ENCODE data around the gene FGGY.

Gene FGGY

DNA sequence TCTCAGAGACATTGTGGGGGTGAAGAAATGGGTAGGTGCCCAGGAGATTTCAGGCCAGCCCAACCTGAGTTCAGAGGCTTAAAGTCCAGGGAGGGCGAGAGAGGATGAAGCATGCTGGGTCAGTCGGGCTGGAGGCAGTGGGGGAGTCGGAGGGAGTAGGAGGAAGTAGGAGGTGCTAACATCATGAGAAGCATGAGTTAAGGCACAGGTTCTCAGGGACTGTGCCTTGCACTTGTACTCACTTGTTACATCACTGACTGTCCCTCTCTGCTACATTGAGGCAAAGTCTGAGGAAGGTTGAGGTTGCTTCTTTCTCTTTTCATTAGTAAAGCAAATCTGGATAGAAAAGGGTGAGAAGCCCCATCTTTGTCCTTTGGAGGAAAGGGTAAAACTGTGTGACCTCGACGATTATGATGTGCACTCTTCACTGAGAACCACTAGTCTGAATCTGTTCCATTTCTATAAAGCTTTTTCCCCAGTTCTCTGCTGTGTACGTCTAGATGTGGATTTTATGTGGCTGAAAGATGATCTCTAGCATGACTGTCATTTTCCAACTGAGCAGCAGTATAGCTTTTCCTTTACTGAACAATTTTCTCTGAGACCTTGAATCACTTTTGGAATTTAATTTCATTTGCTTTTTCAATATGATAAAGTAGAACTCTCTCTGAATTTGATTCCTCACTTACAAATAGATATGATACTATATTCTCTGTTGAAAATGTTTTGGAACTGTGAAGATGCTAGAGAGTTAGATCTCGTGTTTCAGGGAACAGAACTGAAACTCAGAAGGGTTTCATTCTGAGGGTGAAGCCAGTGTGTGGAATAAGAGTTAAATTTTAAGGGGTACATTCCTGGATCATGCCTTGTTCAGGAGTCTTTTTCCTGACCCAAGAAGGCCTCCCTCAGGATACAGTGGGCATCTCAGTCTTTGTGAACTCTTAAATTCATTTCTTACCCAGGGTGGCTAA, 94.6 kb downstream of the FGGY start:
- no peak for DNase-seq

DNA sequence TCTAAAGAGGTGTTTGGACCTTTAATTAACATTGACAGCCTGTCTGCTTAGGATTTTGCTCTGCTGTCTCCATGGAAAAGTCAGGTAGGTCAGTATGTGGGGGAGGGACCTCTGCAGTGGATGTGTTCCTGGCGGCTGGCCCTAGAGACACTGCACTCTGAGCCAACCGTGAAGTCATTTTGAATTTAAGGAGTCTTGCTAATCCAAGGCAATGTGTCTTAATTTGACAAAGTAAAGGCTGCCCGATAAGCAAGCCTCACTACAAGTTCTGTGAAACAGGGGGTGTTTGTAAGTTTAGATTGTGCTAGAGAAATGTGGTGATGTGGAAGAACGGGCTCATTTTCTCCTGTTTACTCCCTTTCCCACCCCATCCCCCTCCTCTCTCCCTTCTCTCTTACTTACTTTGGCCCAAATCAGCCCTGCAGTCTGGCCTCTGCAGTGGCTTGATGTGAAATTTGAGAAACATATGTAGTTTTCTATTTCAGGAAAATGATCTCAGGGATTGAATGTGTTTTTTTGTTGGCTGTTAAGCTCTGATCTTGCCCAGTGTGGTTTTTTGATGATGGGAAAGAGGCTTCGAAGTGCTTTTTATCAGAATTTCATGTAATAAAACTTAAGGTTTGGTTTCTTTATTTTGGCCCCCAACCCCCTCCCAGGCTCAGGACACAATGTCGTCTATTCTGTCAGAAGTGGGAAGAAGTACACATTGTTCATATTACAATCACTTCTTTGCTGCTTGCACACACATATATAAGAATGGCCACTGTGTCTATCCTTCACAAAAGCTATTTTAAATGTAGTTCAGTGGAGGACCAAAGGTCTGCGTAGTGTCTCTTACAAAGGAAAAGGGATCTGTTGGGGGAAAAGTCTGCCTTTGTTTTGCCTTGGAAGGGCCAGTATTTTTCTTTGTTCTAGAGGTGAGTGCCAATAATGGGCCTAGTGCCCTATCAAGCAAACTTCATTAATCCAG, 96.6 kb downstream of the FGGY start:
- DNase-seq = no peak

DNA sequence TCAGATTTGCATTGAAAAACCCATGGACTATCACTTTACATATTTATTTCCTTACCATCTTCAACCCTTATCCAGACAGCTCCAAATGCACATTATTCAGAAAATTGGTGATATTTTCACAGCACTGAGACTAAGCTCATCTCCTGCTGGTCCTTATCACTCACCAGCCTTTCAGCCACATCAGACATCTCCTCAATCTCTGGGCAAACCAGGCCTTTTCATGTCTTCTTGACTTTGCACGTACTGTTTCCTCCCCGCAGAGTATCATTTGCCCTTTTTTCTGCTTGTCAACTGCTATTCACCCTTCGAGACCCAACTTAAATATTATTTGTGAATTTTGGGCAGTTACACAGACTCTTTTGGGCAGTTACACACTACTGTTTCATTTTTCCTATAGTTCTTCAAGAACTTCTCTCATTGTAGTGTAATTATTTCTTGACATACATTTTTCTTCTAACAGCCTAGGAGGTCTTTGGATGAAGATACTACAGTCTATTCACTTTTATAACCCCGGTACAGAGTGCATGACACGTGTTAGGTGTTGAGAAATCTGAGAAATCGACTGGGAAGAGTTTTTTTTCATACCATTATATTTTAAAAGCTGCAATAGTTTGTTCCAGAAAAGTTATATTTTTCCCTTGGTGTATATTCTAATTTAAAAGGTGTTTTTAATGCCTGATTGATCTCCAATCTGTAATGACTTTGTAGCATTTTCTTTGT, 98.0 kb downstream of the FGGY start:
- no peak for DNase-seq

DNA sequence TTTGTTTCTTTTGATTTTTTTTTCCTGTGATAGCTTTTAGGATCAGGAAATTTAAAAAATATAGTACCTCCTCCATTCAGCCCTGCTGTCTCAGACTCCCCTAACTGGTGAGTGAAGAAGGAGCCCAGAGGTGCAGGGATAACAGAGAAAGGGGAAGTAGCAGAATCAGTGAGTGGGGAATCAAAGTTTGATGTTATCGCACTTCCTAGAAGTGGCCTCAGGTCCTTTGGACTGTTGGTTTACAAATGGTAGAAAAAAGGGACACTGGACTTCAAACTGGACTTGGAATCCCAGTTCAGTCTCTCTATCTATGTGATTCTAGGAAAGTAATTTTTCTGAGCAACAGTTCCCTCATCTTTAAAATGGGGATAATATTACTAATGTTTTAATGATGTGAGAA, 99.5 kb downstream of the FGGY start:
- no peak for DNase-seq

DNA sequence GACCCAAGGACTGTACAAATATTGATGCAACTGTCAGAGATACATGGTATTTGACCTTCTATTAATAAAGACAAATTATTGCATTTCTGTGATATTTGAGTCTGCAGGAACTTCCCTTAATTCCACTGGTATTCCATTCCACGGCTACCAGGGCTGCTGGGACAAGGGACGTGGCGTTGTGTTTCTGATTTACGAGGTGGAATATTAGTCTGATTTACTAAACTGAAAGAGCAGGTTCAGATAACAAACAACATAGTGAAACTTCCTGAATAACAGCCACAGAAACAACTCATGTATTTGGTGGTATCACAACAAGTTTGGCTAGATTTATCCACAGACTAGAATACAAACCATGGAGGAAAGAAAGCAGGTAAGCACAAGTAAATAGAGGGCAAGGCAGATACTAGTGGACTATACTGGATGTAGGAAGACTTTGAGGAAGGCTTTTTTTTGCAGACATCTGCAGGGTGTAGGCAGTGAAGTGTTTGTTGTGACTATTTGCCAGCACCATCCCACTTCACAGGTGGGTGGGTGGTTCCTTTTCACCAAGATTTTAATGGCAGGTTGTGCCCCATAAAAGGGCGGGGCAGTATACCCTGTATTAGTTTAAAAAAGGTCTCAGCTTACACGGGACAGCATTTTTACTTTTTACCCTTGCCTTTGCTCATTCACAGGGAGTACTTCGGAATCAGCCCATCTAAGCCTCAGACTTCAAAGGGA, 100.4 kb downstream of the FGGY start:
- no peak for DNase-seq

DNA sequence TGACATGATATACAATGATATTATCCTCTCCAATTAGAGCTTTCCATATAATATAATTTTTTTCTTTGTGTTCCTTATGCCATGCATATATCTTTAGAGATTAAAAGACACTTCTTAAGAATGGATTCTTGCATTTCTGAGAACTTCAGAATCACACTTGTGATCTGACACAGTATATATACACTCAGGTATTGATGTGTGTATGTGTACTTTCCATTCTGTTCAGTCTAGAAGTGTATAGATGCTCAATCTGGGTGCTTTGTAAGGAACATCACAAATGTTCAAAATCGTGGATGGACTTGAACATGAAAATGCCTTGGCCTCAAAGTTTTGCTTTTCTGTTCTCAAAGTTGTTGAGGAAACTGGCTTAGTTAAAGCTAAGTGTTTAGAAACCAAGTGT, 102.7 kb downstream of the FGGY start:
- DNase-seq = no peak

DNA sequence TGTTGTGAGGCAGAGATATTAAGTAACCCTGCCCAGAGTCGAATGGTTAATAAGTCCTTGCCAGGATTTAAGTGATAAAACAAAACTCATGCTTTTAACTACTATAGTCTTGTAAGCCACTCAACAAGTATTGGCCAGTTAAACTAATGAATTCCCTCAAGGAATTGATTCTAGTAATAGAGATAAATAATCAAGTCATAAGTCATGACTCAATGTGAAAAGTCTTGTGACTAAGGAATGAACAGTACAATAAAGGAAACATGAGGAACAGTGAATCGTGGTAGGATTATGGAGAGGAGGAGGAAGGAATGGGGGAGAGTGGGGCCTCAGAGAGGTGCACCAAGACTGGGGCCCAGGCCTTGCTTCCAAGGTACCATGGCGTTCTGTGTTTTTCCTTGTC, 104.7 kb downstream of the FGGY start:
- DNase-seq = no peak

DNA sequence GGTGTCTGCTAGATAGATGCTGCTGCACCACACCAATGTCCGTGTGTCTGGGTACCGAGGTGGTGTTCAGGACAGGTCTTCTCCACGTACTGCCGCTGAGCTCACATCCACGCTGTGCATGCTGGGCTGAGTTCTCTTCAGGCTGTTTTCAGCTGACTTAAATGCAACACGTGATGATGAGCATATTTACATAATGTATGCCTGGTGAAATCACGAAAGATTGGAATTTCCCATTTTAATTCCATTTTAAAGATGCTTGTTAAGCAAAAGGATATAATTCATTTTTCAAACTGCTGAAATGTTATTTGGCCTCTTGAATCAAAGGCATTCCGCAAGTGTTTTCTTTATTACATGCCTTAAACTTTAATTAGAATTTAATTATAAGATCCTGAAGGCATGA, 107.9 kb downstream of the FGGY start:
- DNase-seq = no peak

DNA sequence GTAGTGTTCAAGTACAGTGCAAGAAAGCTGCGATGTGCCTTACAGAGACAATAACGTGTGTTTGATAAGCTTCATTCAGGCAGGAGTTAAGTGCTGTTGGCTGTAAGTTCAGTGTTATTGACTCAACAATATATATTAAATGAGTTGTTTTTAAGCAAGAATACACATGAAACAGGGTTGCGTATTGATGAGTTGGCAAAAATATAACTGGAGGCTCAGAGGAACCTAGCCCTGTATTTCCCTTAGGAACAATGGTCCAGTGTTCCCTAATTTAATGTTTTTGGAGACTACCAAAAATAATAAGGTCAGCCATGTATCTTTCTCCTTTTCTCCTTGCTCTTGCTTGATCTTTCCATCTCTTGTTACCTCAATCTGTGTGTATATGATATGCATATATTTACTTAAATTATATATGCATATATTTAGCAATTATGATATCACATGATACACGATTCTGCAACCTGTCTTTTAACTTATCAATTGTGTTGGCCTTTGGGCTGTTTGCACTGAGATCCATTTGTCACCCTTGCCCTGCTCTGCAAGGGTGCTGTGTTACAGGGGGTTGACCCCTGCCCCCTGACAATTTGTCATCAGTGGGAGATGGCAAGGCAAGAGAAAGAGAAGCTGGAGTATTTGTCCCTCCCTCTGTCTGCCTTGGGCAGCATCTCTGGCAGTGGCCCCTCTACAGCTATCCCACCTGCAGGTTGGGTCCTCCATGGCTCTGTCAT, 109.7 kb downstream of the FGGY start:
- DNase-seq = no peak

DNA sequence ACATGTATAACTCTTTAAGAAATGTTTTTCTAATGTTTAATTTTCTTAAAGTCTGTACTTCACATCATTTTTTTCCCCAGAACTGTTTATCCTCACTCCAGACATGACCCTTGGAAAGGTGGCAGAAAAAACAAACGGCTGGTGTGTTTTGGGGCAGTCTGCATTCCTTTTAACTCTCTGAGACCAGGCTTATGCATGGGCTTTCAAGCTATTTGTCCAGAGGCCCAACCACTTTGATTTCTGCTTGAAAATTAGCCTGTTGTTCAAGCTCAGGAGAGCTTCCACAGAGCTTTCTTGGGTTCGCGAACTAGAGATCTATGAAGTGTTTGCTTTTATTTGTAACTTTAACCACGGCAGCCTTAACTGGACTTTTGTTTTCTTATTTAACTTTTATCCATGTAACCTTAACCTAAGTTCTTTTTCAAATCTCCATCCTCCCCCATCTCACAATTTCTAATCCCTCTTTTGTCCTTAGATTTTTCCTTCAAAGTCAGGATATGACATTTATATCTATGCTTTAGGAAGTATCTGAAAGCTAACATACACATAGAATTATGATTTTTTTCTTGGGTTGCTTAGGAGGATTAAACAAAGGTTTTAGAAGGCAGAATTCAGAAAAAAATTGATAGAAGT, 111.8 kb downstream of the FGGY start:
- DNase-seq = no peak

DNA sequence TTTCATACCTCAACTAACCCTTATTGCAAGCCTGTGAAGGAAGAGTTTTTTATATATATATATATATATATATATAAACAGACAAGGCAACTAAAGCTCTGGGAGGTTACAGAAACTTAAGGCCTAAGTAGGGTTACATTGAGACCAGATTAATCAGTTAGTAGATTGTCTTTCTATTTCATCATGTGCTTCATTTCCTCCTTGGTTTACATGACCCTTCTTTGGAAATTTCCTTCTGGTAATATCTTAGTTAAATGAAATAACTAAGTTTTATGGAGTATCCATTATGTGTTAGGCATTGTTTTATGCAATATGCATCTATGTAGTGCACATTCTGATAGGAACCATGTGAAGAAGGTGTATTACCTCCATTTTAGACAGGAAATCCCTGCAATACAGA, 112.7 kb downstream of the FGGY start:
- DNase-seq = no peak

DNA sequence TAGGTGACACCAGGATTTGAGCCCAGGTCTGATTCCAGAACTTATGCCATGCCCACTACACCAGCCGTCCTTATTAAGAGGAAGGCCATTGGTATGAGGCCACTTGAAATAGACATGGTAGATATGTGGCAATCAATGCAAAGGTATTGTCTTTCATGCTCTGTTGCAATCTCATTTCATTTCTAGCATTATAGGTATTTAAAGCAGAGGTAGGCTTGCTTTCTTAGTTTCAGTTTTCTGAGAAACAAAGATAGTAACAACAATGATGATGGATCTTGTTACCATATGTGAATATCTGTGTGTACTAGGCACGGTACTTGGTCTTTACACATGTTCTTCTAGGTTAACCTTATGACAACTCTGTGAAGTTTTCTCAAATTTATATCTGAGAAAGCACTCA, 113.1 kb downstream of the FGGY start:
- no peak for DNase-seq

DNA sequence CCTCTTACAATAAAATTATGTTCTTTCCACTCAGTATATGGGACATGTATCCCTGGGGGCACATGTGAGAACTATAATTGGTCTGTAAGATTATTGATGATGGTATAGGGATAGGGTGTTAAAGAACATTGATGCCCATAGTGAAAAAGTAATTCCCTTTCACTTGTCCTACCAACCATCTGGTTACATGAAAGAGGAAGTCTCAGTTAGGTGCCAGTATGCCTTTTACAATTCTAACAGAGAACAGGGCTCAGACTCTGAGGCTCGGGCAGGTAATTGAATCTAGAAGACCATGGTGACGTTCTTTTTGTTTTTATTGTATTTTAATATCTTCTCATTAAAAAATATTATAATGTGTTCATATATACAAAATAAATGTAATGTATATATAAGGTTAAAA, 113.6 kb downstream of the FGGY start:
- no peak for DNase-seq

DNA sequence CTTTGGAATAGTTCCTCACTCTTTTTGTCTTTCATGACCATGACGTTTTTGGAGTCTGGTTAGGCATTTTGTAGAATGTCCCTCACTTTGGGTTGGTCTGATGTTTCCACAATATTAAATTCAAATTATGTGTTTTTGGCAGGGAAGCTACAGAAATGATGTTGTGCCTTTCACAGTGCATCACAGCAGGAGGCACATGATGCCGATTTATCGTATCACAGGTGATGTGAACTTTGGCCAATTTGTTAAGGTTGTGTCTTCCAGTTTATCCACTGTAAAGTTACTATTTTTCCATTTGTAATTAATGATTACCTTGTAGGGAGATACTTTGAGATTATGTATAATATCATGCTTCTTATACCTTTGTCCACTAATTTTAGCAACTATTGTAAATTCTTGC, 114.3 kb downstream of the FGGY start:
- DNase-seq = no peak

DNA sequence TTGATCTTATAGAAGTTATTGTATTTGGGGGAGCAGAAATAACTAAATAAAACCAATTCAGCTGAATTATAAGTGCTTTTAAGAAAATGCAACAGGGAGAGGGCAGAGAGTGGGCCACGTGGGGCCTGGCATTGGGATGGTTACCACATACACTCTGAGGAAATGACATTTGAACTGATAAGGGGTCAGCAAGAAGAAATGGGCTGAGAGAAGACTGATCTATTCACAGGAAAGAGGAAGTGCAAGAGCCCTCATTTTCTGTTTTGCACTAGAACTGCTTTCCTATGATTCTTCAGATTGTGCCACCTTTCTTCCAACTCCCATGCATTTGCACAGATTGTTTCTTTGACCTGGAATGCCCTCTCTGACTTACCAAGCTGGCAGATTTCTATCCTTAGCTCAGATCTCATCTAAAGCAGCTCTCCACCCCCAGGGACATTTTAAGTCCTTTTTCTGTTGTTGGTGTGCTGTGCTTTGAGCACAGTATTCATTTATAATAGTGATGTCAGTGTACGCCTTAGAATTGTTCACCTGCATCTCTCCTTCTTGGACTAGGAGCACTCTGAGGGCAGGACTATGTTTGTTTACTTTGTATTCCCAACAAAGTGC, 115.9 kb downstream of the FGGY start:
- DNase-seq = no peak

DNA sequence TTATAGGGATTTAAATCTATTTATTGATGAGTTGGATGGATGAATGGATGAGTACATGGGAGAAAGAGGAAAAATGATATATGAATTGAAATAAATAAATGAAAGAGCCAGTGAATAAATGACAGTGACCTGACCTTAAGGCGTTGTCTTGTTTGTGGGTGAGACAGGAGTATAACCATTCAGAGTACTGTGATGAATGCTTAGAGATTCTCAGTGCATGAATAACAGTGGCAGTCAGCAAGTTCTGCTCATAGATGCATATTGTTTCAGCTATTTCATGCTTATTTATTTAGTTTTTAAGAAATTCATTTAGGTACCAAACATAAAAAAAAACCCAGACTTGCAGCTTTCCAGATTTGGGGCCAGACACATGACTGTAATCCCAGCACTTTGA, 116.4 kb downstream of the FGGY start:
- no peak for DNase-seq

DNA sequence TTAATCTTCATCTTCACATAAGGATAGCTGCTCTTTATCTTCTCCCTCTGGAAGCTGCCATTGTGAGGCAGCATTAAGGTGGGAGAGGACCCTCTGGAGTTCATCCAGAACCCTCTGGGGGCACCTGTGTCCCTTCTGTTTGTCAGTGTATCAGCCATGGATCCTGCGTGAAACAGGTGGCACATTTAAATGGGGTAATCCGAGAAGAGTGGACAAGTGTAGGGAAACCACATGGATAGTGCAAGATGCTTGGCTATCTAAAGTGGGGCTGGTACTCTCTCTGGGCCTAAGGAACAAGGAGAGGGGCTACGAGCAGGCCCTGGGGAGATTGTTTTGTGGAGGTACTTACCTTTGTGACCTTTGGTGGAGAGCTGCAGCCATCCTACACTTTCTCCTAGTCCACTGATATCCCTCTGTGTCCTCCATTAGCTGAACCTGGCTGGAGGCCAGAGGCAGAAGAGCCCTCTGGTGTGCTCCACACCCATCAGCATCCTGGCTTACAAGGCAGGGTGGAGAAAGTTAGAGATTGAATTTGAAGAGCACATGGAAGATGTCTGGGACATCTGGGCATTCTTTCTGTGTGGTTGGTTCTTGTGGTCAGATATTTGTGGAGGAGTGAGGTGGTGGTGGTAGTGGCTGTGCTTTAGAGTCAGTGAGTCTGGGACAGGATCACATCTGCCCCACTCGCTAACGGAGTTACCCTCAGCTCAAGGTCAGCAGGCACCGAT, 117.7 kb downstream of the FGGY start:
- DNase-seq = no peak

DNA sequence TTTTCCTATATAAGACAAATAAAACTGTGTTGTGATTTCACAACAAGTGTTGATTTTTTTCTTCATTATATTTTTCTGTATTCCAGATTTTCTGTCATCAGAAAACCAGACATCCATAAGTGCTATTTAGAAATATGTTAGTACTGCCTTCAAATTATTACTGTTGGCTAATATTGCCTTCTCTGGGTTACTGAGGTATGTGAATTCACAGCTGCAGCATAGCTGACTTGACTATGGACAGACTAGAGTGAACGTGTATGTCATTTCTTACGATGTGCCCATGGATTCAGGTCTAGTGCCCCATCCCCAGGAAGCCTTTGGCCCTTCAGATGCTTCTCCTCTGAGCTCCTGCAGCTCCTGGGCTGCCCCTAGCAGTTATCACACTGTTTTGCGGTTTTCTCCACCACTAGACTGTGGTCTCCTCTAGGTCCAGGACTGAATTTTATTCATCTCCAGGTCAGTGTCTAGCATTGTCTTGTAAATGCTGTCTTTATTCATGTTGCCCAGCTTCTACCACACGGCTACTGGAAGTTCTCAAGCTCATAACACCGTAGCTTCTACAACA, 118.5 kb downstream of the FGGY start:
- DNase-seq = no peak

DNA sequence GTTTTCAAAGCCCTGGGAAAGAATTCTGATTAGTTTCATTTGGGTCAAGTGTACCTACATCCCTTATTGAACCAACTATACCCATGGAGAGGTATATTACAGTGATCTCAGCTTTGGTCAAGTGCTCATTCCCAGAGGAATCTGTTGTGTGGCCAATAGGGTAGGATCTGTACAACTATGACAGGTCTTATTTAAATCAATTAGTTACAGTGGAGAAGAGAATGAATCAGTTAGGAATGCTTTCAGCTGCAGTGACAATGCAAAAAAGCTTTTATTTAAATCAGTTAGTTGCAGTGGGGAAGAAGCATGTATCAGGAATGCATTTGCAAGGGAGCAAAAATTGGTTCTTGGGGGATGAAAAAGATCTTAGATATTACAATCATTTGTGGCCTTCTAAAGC, 119.0 kb downstream of the FGGY start:
- DNase-seq = no peak

DNA sequence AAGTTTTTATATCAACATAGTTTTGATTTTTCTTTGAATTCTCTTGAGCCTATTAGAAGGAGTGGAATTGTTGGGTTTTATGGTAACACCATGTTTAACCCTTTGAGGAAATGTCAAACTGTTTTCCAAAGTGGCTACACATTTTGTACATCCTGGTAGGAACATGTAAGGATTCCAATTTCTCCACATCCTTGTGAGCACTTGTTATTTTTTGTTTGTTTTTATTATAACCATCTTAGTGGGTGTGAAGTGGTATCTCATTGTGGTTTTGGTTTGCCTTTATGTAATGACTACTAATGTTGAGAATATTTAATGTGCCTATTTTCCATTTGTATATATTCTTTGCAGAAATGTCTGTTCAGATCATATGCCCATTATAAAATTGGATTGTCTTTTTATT, 120.5 kb downstream of the FGGY start:
- no peak for DNase-seq
